GM19372 (cell line): ENCODE measurements around the gene ETFDH.
"Not testable (repeated sequence)": the region's sequence is repeated elsewhere in the genome, so short reads cannot be mapped to it uniquely, and the experiment has no call there.

Source experiments
- ATAC-seq: cut with Tn5 transposase; IDR thresholded peaks from one replicate; pipeline ENCODE4 v1.9.1; 2021; ENCODE audit warnings: mild to moderate bottlenecking, low read depth, moderate library complexity; ENCODE audit not compliant: unreplicated experiment

The ETFDH gene

GRCh38 chr4:158746537-158746936 lies 74.4 kb downstream of the ETFDH start:
- ATAC-seq: not testable (repeated sequence)

- no peak for ATAC-seq
Observed at GRCh38 chr4:158750379-158750778, 78.3 kb downstream of the ETFDH start.

GRCh38 chr4:158754385-158755180 lies 82.5 kb downstream of the ETFDH start:
- no peak for ATAC-seq

- not testable (repeated sequence) for ATAC-seq
Observed at GRCh38 chr4:158755819-158756218, 83.7 kb downstream of the ETFDH start.

- ATAC-seq: no peak
Observed at GRCh38 chr4:158756588-158756987, 84.5 kb downstream of the ETFDH start.

GRCh38 chr4:158758142-158758541 lies 86.0 kb downstream of the ETFDH start:
- no peak for ATAC-seq

GRCh38 chr4:158758703-158759102 lies 86.6 kb downstream of the ETFDH start:
- no peak for ATAC-seq
